ENCODE results near the gene NANP. TPM values are rescaled to one million over a fixed set of nuclear protein-coding genes. Genes with fewer than 3 reads are reported as not detected.

NANP gene
- total and polyA plus RNA-seq, 2 of the 13 experiments (the other 11 are each of a cell fraction or from before 2014, with no cell fraction given): 8.9 to 21.5 TPM

DNA sequence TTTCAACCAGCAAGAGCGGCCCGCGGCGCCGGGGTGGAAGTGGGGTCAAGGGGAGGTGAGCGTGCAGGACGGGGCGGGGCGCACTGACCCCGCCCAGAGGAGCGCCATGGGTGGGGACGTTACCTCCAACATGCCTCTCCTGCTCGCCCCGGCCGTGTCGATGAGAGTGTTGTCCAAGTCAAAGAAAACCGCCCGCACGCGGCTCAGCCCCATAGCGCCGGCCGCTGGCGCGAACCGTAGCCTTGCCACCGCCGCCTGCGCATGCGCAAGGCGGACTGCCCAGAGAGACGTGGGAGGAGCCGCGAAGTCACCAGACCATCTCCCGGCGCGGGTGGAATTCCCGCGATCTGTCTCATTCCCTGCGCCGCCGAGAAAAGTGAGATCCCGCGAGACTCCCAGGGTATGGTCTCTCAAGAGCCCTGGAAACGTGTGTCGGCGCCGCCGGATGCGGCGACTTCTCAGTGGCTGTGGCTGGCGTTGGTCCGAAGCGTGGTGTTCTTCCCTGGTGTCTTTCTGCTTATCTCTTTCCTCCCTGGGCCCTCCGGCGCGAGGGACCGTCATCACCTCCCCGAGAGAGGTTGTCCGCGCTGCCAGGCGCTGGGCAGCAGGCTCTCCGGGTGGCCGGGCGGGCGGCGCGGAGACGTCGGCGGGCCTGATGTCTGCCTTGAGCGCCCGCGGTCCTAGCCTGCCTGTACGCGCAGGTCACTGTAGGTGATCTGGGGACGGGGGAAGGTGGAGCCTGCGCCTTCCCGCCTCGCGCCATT, at the start of gene NANP (continued):
- TF ChIP-seq ZNF296 (CRISPR knock-in tag; conservative IDR thresholded peaks at IDR 0.05) (peak; percentile 98; the same call in 1 of the 2 replicates), MEF2D (CRISPR knock-in tag; IDR thresholded peaks at IDR 0.05) (peak; percentile 90), ZNF280D (CRISPR knock-in tag; IDR thresholded peaks at IDR 0.05) (peak; percentile 98), ZNF18 (CRISPR knock-in tag; IDR thresholded peaks at IDR 0.05; ENCODE audit: insufficient replicate concordance) (peak; percentile 95), ZNF121 (CRISPR knock-in tag; IDR thresholded peaks at IDR 0.05) (peak; percentile 93; the same call in 1 of the 2 replicates), ZNF10 (CRISPR knock-in tag; IDR thresholded peaks at IDR 0.05; ENCODE audit: borderline replicate concordance, low read depth) (peak; percentile 89; the same call in 1 of the 2 replicates), CEBPB (IDR thresholded peaks at IDR 0.05; ENCODE audit: borderline replicate concordance, low read depth, low read length) (no peak), SRSF1 (optimal IDR thresholded peaks at IDR 0.05; ENCODE audit: low read depth, low read length) (peak; percentile 83), ZNF563 (CRISPR knock-in tag; IDR thresholded peaks at IDR 0.05) (peak; percentile 98), POLR2A (IDR thresholded peaks at IDR 0.05; ENCODE audit: insufficient read depth in 1 of 2, low read depth in 2 of 2, low read length in 2 of 2) (peak; percentile 97 to 98), ZBED4 (CRISPR knock-in tag; IDR thresholded peaks at IDR 0.05; ENCODE audit: borderline replicate concordance) (0 out of 2 replicates have a peak, but pooled peaks have one; percentile 81), NFRKB (IDR thresholded peaks at IDR 0.05) (no peak), ETV5 (CRISPR knock-in tag; IDR thresholded peaks at IDR 0.05; ENCODE audit: borderline replicate concordance) (peak; percentile 88), ZNF441 (CRISPR knock-in tag; IDR thresholded peaks at IDR 0.05; ENCODE audit: borderline replicate concordance) (peak; percentile 92), ZBTB7B (CRISPR knock-in tag; IDR thresholded peaks at IDR 0.05) (peak; percentile 84; the same call in 1 of the 2 replicates), POLR2AphosphoS5 (IDR thresholded peaks at IDR 0.05; ENCODE audit: low read depth, low read length) (peak; percentile 98), NFYB (CRISPR knock-in tag; IDR thresholded peaks at IDR 0.05) (peak; percentile 46; the same call in 1 of the 2 replicates), ZNF317 (CRISPR knock-in tag; IDR thresholded peaks at IDR 0.05) (peak; percentile 93), NFYC (CRISPR knock-in tag; IDR thresholded peaks at IDR 0.05) (no peak; the same call in 1 of the 2 replicates)
- TF ChIP-seq, protein P1, sequence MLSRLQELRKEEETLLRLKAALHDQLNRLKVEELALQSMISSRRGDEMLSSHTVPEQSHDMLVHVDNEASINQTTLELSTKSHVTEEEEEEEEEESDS (CRISPR knock-in tag; IDR thresholded peaks at IDR 0.05; ENCODE audit: borderline replicate concordance): peak; percentile 6; the same call in 1 of the 2 replicates

Data from HepG2 (cell line).